GM19455 (cell line): ENCODE data around the gene INPP5E.

Experiments
- ATAC-seq: cut with Tn5 transposase; IDR thresholded peaks from one replicate; pipeline ENCODE4 v1.9.1; 2021; ENCODE audit not compliant: unreplicated experiment

The INPP5E gene

DNA sequence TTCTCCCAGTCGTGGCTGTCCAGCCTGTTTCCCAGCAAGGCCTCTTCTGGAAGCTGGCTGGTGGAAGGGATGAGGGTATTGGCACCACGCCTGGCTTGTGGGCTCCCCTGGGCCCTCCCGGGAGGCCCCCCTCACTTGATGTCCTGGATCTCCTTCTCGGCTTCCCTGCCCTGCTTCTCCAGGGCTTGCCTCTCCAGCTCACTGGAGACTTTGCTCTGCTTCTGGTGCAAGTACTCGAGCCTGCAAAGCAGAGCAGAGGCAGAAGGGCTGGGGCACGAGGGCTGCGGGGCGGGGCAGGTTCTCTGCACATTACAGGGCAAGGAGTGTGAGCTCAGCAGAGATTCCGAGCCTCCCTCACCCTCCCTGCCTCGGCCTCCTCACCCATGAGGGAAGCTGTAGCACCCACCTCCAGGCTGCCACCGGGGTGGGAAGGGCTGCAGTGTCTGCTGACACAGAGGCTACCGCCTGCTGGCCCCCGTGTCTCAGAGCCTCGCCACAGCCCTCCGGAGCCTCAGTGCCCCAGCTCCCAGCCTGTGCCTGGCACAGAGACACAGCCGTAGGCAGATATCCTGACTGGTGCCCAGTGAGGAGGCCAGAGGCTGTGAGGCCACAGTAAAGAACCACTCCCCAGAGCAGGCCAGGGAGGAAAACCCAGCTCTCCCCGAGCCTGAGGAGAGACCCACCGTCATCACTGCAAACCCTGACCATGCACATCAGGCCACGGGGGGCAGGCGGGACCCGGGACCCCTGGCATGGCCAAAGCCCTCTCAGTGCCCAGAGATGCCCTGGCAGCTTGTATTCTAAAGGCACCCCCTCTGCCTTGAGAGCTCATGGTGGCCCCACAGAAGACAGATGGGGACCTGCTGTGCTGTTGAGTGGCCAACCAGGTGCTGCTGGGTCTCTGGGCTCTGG lies 46.9 kb downstream of the INPP5E start:
- ATAC-seq: no peak

DNA sequence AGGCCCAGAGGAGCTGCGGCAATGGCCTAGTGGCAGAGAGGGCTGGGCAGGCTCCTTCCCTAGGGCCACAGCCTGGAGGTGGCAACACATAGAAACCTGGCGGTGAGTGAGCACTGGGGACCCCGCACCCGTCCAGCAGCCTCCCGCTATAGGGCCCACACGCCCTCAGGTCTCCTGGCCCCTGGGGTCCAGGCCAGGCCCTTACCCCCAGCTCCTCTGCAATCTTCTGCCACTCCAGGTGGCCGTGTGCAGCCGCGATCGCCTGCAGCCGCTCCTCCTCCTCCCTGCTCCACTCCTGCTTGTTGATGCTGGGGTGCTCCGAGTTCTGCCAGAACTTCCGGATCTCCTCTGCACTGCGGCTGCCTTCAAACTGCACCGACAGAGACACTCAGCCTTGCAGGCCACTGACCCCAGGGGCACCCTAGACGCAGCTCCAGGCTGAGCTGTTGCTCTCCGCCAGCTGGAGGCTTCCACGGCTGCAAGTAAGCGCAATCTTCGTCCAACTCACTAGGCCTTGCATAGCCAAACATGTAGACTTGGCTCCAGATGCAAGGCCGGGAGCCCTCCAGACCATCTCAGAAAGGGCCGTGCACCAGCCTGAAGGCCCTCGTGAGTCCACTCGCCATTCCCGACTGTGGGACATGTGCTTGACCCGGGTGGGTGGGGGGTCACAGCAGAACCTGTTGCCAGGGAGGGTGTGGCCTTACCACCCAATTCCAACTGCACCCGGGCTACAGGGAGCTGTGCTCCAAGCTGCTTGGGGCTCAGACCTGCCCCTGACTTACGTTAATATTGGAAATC lies 47.7 kb downstream of the INPP5E start:
- ATAC-seq: no peak

GRCh38 chr9:136389396-136389795 lies 50.2 kb downstream of the INPP5E start:
- ATAC-seq: no peak

GRCh38 chr9:136387217-136387616 lies 52.4 kb downstream of the INPP5E start:
- ATAC-seq: no peak

DNA sequence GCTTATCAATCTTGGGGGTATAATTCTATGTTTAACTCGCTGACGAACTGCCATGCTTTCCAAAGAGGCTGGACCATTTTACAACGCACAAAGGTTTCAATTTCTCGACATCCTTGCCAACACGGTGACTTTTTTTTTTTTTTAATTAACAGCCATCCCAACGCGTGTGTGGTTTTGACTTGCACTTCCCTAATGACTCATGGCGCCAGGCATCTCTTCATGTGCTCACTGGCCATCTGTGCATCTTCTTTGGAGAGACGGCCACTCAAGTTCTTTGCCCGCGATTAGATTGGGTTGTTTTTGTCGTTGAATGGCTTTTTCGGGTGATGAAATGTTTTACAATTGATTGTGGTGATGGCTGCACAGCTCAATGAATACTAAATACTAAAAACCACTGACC lies 53.6 kb downstream of the INPP5E start:
- no peak for ATAC-seq

DNA sequence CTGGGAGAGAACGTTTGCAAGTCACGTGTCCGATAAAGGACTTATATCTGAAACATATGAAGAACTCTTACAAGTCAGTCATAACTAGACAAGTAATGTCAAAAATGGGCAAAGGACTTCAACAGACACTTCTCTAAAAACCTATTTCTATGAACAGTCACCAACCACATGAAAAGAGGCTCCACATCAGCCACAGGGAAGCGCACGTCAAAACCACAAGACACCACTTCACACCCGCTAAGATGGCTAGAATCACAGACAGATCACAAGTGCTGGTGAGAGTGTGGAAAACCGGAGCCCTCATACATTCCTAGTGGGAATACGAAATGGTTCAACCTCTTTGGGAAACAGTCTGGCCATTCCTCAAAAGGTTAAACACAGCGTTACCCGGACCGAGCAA lies 54.6 kb downstream of the INPP5E start:
- ATAC-seq: no peak

- no peak for ATAC-seq
Measured at GRCh38 chr9:136383436-136383835, 56.2 kb downstream of the INPP5E start.

- ATAC-seq: no peak
Measured at GRCh38 chr9:136381966-136382513, 57.6 kb downstream of the INPP5E start.

GRCh38 chr9:136381311-136381710 lies 58.3 kb downstream of the INPP5E start:
- no peak for ATAC-seq

DNA sequence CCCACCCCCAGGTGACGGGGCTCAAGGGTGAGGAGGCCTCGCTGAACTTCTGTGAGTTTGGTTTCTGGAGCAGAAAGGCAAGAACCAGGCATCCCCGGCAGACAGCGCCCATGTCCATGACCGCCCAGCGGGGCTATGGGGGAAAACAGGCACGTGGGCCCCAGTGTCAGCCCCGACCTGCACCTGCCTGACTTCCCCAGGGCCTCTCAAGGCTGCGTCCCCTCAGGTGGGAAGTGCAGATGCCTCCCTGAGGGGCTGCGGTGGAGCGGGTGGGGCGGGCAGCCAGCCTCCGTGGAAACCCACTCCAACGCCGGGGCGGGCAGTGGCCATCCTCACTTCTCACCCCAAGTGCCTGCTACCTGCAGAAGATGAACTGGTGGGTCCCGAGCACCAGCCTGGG lies 59.3 kb downstream of the INPP5E start:
- ATAC-seq: no peak

DNA sequence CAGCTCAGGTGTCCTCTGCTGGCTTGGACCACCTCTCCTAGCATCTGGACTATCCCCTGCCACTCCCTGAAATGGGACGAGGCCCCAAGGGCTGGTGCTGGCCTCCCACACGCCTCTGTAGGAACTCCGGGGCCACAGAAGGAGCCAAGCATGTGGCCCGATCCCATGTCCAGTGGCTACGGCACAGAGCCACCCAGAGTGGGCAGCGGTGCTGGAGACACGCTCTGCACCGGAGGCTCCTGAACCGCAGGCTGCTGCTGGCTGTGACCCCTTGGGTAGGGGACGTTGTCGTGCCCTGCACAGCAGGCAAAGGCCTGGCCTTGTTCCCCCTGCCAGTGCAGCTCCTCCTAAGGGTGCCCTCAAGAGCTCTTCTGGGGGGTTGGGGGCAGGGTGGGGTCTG lies 59.8 kb downstream of the INPP5E start:
- ATAC-seq: no peak

GRCh38 chr9:136379401-136379800 lies 60.2 kb downstream of the INPP5E start:
- ATAC-seq: no peak

DNA sequence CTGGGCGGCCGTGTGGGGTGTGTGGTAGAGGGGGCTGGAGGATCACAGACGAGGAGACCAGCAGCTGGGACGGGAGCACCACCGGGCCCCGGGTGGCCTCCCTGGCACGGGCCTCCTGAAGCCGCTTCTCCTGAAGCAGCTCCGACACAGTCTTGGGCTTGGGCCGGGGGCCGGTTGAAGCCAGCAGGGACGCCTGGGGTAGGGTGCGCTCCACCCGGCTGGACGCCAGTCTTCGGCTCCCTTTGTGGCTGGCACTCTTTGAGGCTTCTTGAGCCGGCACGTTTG lies 60.7 kb downstream of the INPP5E start:
- no peak for ATAC-seq
